GM12878 (cell line): ENCODE data around the gene MAP3K4. TPM values are rescaled to one million over a fixed set of nuclear protein-coding genes. Genes with fewer than 3 reads are reported as not detected.

Source experiments
- ATAC-seq: fragments of 200-7000 bp; cut with Tn5 transposase; 3 replicates; pipeline ENCODE4 v1.9.1; 2020; ENCODE audit warnings: mild to moderate bottlenecking, moderate library complexity
- BruUV-seq: library from RNA; stranded (reverse); fragments of 400-500 nt; replicated peaks from 2 replicates; lab custom pipeline; 2021; lab: Mats Ljungman, UMichigan
- CTCF ChIA-PET: fragments of 300-600 bp; sonication (Branson Sonifier 250); formaldehyde crosslinking; extraction: SDS; loops from one replicate; lab custom pipeline; 2021; ENCODE audit warnings: inconsistent platforms; lab: Yijun Ruan, JAX
- POLR2A ChIA-PET: fragments of 350-600 bp; formaldehyde crosslinking; extraction: SDS; loops from one replicate; lab custom pipeline; 2021; ENCODE audit warnings: inconsistent platforms; lab: Charles Lee
- RAD21 ChIA-PET: fragments of 300-600 bp; sonication (Branson Sonifier 250); formaldehyde crosslinking; loops from one replicate; lab custom pipeline; 2023; ENCODE audit warnings: antibody characterized with exemption; ENCODE audit not compliant: unreplicated experiment; lab: Charles Lee
- SMC1A ChIA-PET: fragments of 300-600 bp; sonication (Branson Sonifier 250); formaldehyde crosslinking; loops from one replicate; lab custom pipeline; 2023; ENCODE audit not compliant: unreplicated experiment, uncharacterized antibody; lab: Charles Lee
- DNase-seq: peaks from one replicate; pipeline ENCODE4 v3.0.0-alpha.2; 2011; ENCODE audit warnings: low read depth, low spot score
- FAIRE-seq: peaks from 3 replicates; lab custom pipeline; 2011; peaks lifted over from hg19 to GRCh38; lab: Jason Lieb, UNC
- H2AFZ ChIP-seq: 2 replicates; pipeline ENCODE4 v1.6.0; 2011; ENCODE audit warnings: low read depth, low read length, control low read depth; ENCODE audit not compliant: control insufficient read depth
- H3K27ac ChIP-seq: 2 replicates; pipeline ENCODE4 v1.5.1; 2011; ENCODE audit warnings: control low read depth; ENCODE audit not compliant: control insufficient read depth, insufficient read depth
- H3K27me3 ChIP-seq, 2 experiments: replicated peaks in 1 of 2; 2 replicates each; pipeline versions ENCODE4 v1.6.0 to v1.6.1; 2011; ENCODE audit warnings: low read length in 1 of 2; ENCODE audit not compliant: control insufficient read depth in 2 of 2, insufficient read depth in 2 of 2
- H3K36me3 ChIP-seq, 2 experiments: 2 replicates each; pipeline ENCODE4 v1.5.1; 2011; ENCODE audit warnings: low read length in 1 of 2; ENCODE audit not compliant: control insufficient read depth in 2 of 2, insufficient read depth in 2 of 2
- H3K4me1 ChIP-seq: 2 replicates; pipeline ENCODE4 v1.6.1; 2011; ENCODE audit warnings: mild to moderate bottlenecking, low read length, moderate library complexity, mixed read lengths; ENCODE audit not compliant: control insufficient read depth, insufficient read depth
- H3K4me2 ChIP-seq: 2 replicates; pipeline ENCODE4 v1.6.0; 2011; ENCODE audit warnings: control low read depth; ENCODE audit not compliant: control insufficient read depth, insufficient read depth
- H3K4me3 ChIP-seq: fragments of 200-600 bp; sonication (generic); 2 replicates; pipeline ENCODE4 v1.5.1; 2016
- H3K79me2 ChIP-seq: 2 replicates; pipeline ENCODE4 v1.6.0; 2011; ENCODE audit warnings: low read length; ENCODE audit not compliant: control insufficient read depth, insufficient read depth
- H3K9ac ChIP-seq: 2 replicates; pipeline ENCODE4 v1.8.0; 2011; ENCODE audit warnings: low read length, control low read depth, mixed read lengths; ENCODE audit not compliant: control insufficient read depth, insufficient read depth
- H3K9me3 ChIP-seq: replicated peaks from 3 replicates; pipeline ENCODE4 v1.5.1; 2011; ENCODE audit warnings: mild to moderate bottlenecking, low read length; ENCODE audit not compliant: control insufficient read depth, insufficient read depth
- H4K20me1 ChIP-seq: 2 replicates; pipeline ENCODE4 v1.6.0; 2011; ENCODE audit not compliant: control insufficient read depth, insufficient read depth
- BCL3 ChIP-seq: IDR thresholded peaks from 2 replicates; pipeline ENCODE4 v1.6.1; 2011; ENCODE audit warnings: borderline replicate concordance, low read depth, mild to moderate bottlenecking, moderate library complexity, low read length; ENCODE audit not compliant: insufficient read depth, poor library complexity, severe bottlenecking
- BMI1 ChIP-seq: fragments of 450-650 bp; IDR thresholded peaks from 2 replicates; pipeline ENCODE4 v1.6.1; 2016; ENCODE audit warnings: mild to moderate bottlenecking, moderate library complexity, borderline replicate concordance
- ELK1 ChIP-seq: IDR thresholded peaks from 2 replicates; pipeline ENCODE4 v1.6.1; 2012; ENCODE audit warnings: low read depth, low read length, improper control_type of control experiment
- EP300 ChIP-seq, 2 experiments: fragments of 150-350 bp in 1 of 2; IDR thresholded peaks; 2 replicates each; pipeline ENCODE4 v1.6.1; 2011 to 2012; ENCODE audit warnings: low read depth in 2 of 2, low read length in 2 of 2, borderline replicate concordance in 1 of 2, improper control_type of control experiment in 1 of 2, inconsistent platforms in 1 of 2; ENCODE audit not compliant: control insufficient read depth in 1 of 2
- GATAD2B ChIP-seq: fragments of 450-650 bp; conservative IDR thresholded peaks from 2 replicates; pipeline ENCODE4 v1.6.1; 2017; ENCODE audit warnings: low read depth, mild to moderate bottlenecking, moderate library complexity
- MEF2B ChIP-seq: fragments of 450-650 bp; IDR thresholded peaks from 2 replicates; pipeline ENCODE4 v1.6.1; 2018; ENCODE audit warnings: mild to moderate bottlenecking, moderate library complexity; ENCODE audit not compliant: partially characterized antibody, poor library complexity, severe bottlenecking
- RELA ChIP-seq: fragments of 450-650 bp; IDR thresholded peaks from 2 replicates; pipeline ENCODE4 v1.8.0; 2014; ENCODE audit warnings: borderline replicate concordance; ENCODE audit not compliant: partially characterized antibody
- SMAD1 ChIP-seq: fragments of 450-650 bp; IDR thresholded peaks from 2 replicates; pipeline ENCODE4 v1.6.1; 2018; ENCODE audit warnings: mild to moderate bottlenecking, low read depth; ENCODE audit not compliant: partially characterized antibody
- SMC3 ChIP-seq: IDR thresholded peaks from 2 replicates; pipeline ENCODE4 v1.6.1; 2011; ENCODE audit warnings: low read length, improper control_type of control experiment, borderline replicate concordance
- SREBF2 ChIP-seq: IDR thresholded peaks from 2 replicates; pipeline ENCODE4 v1.6.1; 2012; ENCODE audit warnings: mild to moderate bottlenecking, low read length
- YY1 ChIP-seq: IDR thresholded peaks from 2 replicates; pipeline ENCODE4 v1.6.1; 2011; ENCODE audit warnings: low read depth, mild to moderate bottlenecking, low read length
- ZNF274 ChIP-seq: IDR thresholded peaks from one replicate; pipeline ENCODE4 v1.8.0; 2011; ENCODE audit not compliant: insufficient read length, insufficient read depth
- WGBS: methylation state at CpG from one replicate; pipeline ENCODE4 v1.1.6; 2016; ENCODE audit warnings: low lambda C conversion rate; ENCODE audit not compliant: insufficient replicate concordance, insufficient coverage; ENCODE audit errors: missing lambda C conversion rate; 5-methylcytosine and 5-hydroxymethylcytosine counted together
- in situ Hi-C: fragments of 300-500 bp; cut with MboI; formaldehyde crosslinking; loops from 9 replicates; pipeline ENCODE4 v1.14.3; 2018; ENCODE audit warnings: mixed read lengths
- intact Hi-C: fragments of 100-400 bp; cut with micrococcal nuclease; formaldehyde crosslinking; loops from one replicate; pipeline ENCODE4 v1.14.2; 2022; ENCODE audit not compliant: unreplicated experiment
- polyA plus RNA-seq, 11 experiments: library from polyadenylated mRNA; depleted of rRNA in 4 of 11; unstranded in 6 of 11; stranded (reverse) in 5 of 11; fragments of >200 nt; fragmentation: Nextera tagmentation in 4 of 11; fragmentation: Illumina TruSeq in 1 of 11; extraction: Ambion mirVana in 4 of 11; extraction: Trizol in 1 of 11; gene quantifications; 1 replicate in 1 of 11; 2 replicates in 10 of 11; pipeline versions ENCODE4 v1.2.1 to v1.2.3, GENCODE V29; 2011 to 2016; ENCODE audit warnings: inconsistent platforms in 2 of 11, missing spikeins in 2 of 11, low read depth in 1 of 11
- total RNA-seq, 4 experiments: library from RNA; depleted of rRNA in 3 of 4; stranded (reverse); fragments of >200 nt in 3 of 4; fragmentation: Illumina TruSeq in 1 of 4; extraction: Trizol in 1 of 4; gene quantifications; 2 replicates each; pipeline versions ENCODE4 v1.2.1 to v1.2.3, GENCODE V29; 2013 to 2021

Gene MAP3K4
- total and polyA plus RNA-seq, 10 of the 15 experiments (the other 5 are each of a cell fraction or from before 2014, with no cell fraction given), result 14.0 to 44.5 (median 23.1) TPM

GRCh38 chr6:161108916-161109315 is 117.3 kb downstream of the MAP3K4 start:
- intact Hi-C loops, result no loop called here
- peaks cover 17 to 22% of the 10 kb centered on the region in 2 experiments; a peak in 3 of 4 replicates for H3K36me3 ChIP-seq
- no peaks in the 10 kb centered on the region for H3K4me1 ChIP-seq

GRCh38 chr6:161109366-161109765 is 117.8 kb downstream of the MAP3K4 start:
- ATAC-seq, result no peak
- FAIRE-seq, result no peak
- CTCF ChIA-PET, result no interaction called here

More at GRCh38 chr6:161108916-161109315, 117.3 kb downstream of the MAP3K4 start:
- ChIA-PET RAD21 (no interaction called here), SMC1A (interaction anchor here (1.1 kb wide), 1 partner anchor 19 kb away, joined by 3 read pairs; no protein-coding TSS in a partner anchor), CTCF (no interaction called here), POLR2A (no interaction called here)
- no TSS peak for BruUV-seq
- Histone ChIP-seq H3K9me3 (no peaks in the 10 kb centered on the region), H3K4me2 (no peak overlapping the region), H3K4me3 (no peak overlapping the region), H3K79me2 (no peaks in the 10 kb centered on the region), H4K20me1 (no peaks in the 10 kb centered on the region), H3K27ac (no peak overlapping the region), H3K9ac (no peak overlapping the region), H2AFZ (no peak overlapping the region), H3K27me3 (no peaks in the 10 kb centered on the region)
- ATAC-seq (no peak), DNase-seq (no peak), FAIRE-seq (no peak)
- no peak for TF ChIP-seq ELK1
- TF ChIP-seq GATAD2B, result no peak
- no peak for TF ChIP-seq SMAD1
- WGBS, result 97% methylated on average over 5 of the region's 5 CpGs
- in situ Hi-C loops, result no loop called here

More at GRCh38 chr6:161109366-161109765, 117.8 kb downstream of the MAP3K4 start:
- Histone ChIP-seq H3K36me3 (peaks cover 17 to 22% of the 10 kb centered on the region in 2 experiments; a peak in 3 of 4 replicates), H3K9ac (no peak overlapping the region), H3K9me3 (no peaks in the 10 kb centered on the region), H4K20me1 (no peaks in the 10 kb centered on the region), H3K4me2 (no peak overlapping the region), H3K4me1 (no peaks in the 10 kb centered on the region), H3K79me2 (no peaks in the 10 kb centered on the region), H3K27me3 (no peaks in the 10 kb centered on the region), H3K27ac (no peak overlapping the region), H2AFZ (no peak overlapping the region), H3K4me3 (no peak overlapping the region)
- TF ChIP-seq BCL3 (no peak), MEF2B (no peak), EP300 (IDR thresholded peaks at IDR 0.05; ENCODE audit: borderline replicate concordance in 1 of 2, control insufficient read depth in 1 of 2, low read depth in 2 of 2, low read length in 2 of 2) (no peak), YY1 (no peak), RELA (no peak), BMI1 (no peak), SREBF2 (no peak), SMC3 (no peak), ZNF274 (no peak)
- in situ Hi-C loops (no loop called here), intact Hi-C loops (no loop called here)
- ChIA-PET RAD21 (no interaction called here), SMC1A (interaction anchor here (1.1 kb wide), 1 partner anchor 18 kb away, joined by 3 read pairs; no protein-coding TSS in a partner anchor), POLR2A (no interaction called here)
- no TSS peak for BruUV-seq
- DNase-seq, result no peak
- 98% methylated on average over 4 of the region's 4 CpGs for WGBS
